Stimulated activated CD4-positive, alpha-beta T cell treated with anti-CD3 and anti-CD28 coated beads, Interleukin-4, amount 100 ng/mL, for 1 hour (primary cell): ENCODE measurements around the gene SLC16A13.
"Not testable (repeated sequence)": the region's sequence is repeated elsewhere in the genome, so short reads cannot be mapped to it uniquely, and the experiment has no call there.

Source experiments
- DNase-seq: peaks from one replicate; pipeline ENCODE4 v3.0.0-alpha.2; 2020

SLC16A13 gene

DNA sequence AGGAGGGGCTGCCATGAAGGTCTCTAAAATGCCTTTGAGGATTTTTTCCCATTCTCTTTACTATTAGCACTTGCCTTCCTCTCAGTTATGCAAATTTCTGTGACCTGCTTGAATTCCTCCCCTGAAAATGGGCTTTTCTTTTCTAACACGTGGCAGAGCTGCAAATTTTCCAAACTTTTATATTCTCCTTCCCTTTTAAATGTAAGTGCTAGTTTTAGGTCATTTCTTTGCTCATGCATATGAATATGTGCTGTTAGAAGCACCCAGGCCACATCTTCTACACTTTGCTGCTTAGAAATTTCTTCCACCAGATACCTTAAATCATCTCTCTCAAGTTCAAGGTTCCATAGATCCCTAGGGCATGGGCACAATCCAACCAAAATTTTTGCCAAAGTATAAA, 32.5 kb downstream of the SLC16A13 start:
- no peak for DNase-seq

DNA sequence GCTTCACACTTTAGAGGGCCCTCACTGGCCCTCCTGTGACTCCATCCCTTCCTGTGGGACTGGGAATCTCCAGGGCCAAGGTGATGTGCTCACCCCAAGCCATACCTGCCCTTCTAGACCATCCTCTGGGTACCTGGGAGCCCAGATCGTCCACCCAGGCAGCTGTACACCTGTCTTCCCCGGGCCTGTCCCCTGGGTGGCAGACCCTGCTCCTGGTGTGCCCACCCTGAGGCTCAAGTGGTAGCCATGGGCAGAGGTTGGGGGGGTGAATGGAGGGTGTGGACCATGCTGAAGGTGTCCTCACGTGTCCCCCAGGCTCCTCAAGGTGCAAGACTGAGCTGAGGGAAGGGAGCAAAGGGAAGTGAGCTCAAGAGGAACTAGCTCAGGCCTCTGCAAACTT, 34.9 kb downstream of the SLC16A13 start:
- no peak for DNase-seq

DNA sequence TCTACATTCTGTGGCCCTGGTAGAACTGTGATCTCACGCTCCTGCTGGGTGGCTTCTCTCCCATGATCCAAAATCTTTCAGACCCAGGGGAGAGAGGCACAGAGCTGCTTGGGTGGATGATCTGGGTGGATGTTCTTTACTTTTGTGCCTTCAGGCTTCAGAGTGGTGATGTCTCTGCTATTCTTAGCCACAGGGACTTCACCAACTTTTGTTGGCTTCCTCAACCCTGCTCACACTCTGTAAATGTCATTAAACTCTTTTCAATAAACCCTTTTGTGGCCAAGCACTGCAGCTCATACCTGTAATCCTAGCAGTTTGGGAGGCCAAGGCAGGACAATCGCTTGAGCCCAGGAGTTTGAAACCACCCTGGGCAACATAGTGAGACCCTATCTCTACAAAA, 36.6 kb downstream of the SLC16A13 start:
- no peak for DNase-seq

DNA sequence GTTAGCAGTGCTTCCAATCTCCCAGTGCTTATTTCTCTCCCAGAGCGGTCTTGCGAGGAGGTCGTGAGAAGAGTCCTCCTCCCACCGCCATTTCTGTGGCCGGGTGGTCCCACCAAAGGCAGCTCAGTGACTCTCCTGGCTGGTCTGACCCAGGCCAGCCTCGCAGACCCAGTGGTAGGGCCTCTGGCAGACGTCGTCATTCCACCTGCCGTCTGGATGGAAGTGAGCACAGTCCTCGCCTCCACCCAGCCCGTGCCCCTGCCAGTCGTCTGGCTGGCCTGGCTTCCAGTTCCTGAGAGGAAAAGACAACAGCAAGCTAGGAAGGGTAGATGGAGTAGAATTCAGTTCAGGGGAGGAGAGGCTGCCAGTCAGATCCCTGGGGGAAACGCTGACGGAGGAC, 39.1 kb downstream of the SLC16A13 start:
- DNase-seq, result no peak

DNA sequence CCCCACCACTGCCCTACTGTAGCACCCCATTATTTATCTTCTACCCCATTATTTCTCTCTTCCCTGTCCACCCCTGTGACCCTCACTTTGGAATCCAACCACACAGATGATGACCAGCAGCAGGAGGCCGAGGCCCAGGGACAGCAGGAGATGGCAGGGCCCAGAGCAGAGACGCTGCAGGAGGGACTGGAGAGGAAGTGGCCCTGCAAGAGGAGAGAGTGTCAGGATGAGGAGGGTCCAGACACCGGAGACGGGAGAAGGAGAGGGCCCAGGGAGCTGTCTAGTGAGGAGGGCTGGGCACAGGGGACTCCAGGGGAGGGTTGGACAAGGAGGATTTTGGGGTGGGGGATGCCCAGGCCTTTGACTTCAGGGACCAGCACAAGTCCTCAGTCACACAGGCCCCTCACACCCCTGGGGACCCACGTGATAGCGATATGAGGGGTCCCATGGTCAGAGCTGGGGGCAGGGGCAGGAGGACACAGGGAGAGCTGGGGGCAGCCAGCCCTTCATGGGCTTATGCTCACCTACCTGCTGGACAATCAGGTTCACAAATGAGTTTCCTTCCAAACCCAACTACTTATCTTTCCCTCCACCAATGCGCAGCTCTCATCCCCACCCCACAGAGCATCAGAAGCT, 42.2 kb downstream of the SLC16A13 start:
- DNase-seq, result no peak

DNA sequence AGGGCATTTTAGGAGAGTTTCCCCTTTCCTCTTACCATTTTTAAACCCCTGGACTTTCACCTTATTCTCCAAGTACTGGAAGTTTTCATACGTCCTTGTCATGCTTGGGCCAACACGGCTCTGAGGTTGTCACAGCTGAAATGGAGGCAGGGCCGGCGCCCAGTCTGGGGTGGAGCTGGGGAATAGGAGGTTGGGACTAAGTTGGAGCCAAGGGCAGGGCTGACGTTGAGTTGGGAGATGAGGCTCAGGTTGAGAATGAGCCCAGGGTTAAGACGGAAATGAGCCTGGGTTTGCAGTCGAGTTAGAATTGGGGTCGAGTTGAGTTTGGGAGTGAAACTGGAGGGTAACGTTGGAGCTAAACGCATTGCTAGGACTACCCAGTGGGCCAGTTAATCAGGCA, 42.9 kb downstream of the SLC16A13 start:
- DNase-seq, result no peak

DNA sequence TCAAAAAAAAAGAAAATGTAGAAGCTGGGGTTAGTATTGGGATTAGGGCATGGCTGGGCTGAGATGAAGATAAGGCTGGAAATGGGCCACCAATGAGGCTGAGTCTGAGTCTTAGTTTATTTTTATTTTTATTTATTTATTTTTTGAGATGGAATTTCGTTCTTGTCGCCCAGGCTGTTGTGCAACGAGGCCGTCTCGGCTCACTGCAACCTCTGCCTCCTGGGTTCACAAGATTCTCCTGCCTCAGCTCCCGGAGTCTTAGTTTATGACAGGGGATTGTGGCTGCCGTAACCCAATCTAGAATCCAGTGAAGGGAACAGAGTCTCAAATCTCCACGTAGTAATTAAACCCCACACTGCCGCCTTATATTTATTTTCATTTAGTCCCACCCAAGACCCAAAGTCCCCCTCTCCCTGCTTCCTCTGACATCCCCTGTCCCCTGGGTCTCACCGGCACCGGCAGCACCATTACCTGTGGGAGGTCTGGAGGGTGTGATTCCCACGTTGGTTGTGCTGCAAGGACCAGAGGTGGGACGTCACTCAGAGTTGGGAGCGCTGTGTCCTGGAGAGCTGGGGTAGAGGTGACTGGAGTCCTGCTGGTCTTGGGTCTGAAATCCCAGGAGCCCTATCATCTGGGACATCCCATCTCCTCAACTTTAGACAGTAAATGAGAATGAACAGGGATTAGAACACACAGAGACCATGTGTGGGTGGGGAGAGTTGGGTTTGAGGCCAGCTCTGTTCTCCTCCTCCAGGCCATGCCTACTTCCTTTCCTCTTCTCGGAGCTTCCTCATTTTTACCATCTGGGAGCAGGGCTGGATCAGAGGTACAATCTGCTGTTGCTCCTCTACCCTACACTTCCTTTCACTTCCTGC, 44.0 kb downstream of the SLC16A13 start, which contains the start of gene CLEC10A:
Gene CLEC10A, minus strand, starts transcription at position 671 of the 875 bp plus-strand sequence. CDS start 1,439 bp downstream, outside the sequence.
- no peak for DNase-seq

DNA sequence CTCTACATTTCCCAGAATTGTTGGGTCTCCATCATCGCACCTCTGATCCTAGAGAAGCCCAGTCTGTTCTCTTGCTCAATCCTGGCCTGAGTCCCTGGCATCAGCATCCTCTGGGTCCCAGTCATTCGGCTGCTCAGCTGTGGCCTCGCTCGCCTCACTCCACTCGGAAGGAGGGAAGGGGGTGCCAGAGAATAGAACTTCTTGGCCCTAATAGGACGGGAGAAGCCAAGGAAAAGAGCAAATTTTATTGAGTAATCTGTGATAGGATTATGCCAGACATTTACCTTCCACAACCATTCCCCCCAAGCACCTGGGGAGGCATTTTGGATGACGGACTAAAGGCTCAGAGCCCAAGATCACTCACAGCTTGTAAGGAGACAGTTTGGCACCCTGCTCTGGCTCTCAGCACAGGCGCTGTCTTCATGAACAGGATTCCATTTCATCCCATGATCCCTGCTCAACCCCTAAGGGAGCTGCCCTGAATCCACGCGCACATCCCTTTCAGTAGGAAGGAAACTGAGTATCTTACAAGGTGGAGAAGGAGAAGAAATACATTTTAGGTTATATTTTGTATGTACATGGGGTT, 44.7 kb downstream of the SLC16A13 start:
- DNase-seq, result no peak

DNA sequence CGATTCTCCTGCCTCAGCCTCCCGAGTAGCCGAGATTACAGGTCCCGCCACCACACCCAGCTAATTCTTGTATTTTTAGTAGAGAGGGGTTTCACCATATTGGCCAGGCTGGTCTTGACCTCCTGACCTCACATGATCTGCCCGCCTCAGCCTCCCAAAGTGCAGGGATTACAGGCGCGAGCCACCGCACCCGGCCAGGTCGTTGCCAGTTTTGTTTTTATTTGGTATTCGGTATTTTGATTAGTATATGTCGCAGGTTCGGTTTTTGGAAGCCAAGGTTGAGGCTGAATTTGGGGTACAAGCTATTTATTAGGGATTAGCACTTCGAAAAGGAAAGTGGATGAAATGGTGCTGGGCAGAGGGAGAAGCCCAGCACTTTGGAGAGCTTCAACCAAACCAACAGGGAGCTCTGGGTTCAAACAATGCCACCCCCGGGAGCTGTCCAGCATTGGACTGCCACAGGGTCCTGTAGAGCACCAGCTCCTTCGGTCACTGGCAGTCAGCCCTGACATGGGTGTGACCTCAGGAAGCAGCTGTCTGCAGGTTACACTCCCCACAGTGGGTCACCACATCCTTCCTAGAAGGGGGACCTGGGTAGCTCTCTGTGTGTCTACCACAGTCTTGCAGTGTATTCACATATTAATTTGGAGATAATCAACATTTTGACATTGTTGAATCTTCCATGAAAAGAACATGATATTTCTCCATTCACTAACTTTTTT, 45.7 kb downstream of the SLC16A13 start:
- no peak for DNase-seq

DNA sequence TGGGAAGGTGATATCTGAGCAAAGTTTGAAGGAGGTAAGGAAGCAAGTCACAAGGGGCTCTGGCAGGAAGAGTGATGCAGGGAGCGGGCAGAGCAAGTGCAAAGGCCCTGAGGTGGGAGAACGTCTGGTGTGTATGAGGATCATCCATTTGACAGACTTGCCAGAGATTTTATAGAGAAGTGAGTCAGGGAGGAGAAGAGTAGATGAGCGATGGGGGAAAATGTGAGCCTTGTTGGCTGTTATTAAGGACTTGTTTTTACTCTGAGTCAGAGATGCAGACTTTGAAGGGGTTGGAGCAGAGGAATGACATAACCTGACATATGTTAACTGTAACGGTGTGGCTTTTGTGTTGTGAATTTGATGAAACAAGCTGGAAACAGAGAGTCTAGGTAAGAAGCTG, 47.8 kb downstream of the SLC16A13 start:
- no peak for DNase-seq

DNA sequence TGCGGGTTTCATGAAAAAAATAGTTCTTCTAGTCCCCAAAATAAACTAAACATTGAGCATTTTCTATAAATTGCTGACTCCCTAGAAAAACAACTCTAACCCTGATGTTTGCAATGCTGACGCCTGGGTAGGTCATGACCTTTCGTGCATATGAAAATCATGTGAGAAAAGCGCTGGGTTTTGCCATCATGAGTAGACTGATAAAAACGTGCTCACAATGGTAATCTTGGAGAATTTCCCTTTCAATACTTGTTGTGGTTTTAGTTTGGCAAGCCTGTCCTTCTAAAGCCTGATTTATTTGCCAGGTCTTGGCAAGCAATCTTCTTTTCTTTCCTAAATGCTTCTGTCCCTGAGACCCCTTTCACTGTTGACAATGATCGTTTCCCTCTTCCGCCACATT, 48.3 kb downstream of the SLC16A13 start:
- no peak for DNase-seq

DNA sequence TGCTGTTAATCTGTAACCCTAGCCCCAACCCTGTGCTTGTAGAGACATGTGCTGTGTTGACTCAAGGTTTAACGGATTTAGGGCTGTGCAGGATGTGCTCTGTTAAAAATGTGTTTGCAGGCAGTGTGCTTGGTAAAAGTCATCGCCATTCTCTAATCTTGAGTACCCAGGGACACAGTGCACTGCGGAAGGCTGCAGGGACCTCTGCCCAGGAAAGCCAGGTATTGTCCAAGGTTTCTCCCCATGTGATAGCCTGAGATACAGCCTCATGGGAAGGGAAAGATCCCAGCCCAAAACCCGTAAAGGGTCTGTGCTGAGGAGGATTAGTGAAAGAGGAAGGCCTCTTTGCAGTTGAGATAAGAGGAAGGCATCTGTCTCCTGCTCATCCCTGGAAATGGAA, 52.6 kb downstream of the SLC16A13 start:
- not testable (repeated sequence) for DNase-seq

DNA sequence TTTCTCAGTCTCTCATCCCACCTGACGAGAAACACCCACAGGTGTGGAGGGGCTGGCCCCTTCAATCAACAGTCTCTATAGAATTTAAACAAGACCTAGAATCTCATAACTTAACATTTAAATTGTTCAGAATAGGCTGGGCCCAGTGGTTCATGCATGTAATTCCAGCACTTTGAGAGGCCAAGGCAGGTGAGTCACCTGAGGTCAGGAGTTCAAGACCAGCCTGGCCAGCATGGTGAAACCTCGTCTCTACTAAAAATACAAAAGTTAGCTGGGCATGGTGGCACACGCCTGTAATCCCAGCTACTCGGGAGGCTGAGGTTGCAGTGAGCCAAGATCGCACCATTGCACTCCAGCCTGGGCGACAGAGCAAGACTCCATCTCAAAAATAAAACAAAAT, 53.8 kb downstream of the SLC16A13 start:
- not testable (repeated sequence) for DNase-seq
